ENCODE data around the gene SLC35F6. TPM values are rescaled to one million over a fixed set of nuclear protein-coding genes. Genes with fewer than 3 reads are reported as not detected.

Gene SLC35F6
- total and polyA plus RNA-seq, 9 of the 15 experiments (the other 6 are each of a cell fraction or from before 2014, with no cell fraction given), result 11.9 to 47.3 (median 22.5) TPM

DNA sequence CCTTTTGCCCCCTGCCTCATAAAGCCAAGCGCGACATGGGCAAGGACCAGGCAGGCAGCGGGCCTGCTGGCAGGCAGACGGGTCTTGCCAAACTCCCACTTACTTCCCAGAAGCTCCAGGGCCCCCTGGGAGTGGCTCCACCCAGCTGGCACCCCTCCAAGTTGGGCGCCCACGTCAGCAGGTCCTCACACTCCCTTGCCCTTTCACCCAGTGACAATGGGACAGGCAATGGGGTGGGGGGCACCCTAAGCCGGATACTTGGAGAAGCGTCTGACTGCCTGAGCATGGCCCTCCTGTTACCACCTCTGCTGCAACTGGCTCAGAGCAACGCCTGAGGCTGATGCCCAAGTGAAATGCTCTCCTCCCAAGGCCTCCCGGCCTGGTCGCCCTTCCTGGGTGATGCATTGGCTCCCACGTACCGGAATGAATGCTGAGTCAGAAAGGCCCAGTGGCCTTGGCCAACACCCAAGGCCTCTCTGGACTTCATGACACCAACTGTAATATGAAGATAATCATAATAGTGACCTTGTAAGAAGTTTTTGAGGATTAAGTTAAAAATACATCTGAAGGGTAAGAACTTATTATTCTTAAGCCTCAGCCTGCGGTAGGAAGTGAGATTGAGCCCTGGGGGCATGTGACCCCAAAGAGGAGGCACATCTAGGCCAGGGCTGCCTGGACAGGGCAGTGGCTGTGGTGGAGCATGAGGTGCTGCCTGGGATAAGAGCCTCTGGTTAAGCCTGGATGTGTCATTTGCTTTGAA lies 39.9 kb upstream of the SLC35F6 start:
- peaks cover 15 to 46% of the 10 kb centered on the region in 2 experiments for H3K4me1 ChIP-seq (replicated peaks in 1 of 2; ENCODE audit: control insufficient read depth in 2 of 2, insufficient read depth in 2 of 2, low read length in 2 of 2)
- no peaks in the 10 kb centered on the region for H3K79me2 ChIP-seq (ENCODE audit: control insufficient read depth, insufficient read depth, low read length)
- FAIRE-seq, result peak; percentile 95
- H3K9me1 ChIP-seq (ENCODE audit: control insufficient read depth, insufficient read depth, low read length), result no peaks in the 10 kb centered on the region
- 10% methylated on average over 12 of the region's 14 CpGs for whole genome bisulfite sequencing (ENCODE audit: insufficient coverage, low coverage, missing lambda C conversion rate)
- H3K9ac ChIP-seq (ENCODE audit: insufficient read depth in 1 of 2, low read depth in 2 of 2, low read length in 2 of 2), result peak overlapping the region; percentile 29 to 84
- H3K4me3 ChIP-seq, result no peak overlapping the region
- no TSS peak for BruUV-seq (replicated peaks)
- no peaks in the 10 kb centered on the region for H3K27me3 ChIP-seq (ENCODE audit: control insufficient read depth in 2 of 2, insufficient read depth in 2 of 2, low read length in 2 of 2)
- peak overlapping the region; percentile 68 for H2AFZ ChIP-seq (ENCODE audit: low read depth, low read length)
- POLR2A ChIA-PET, result interaction anchor here (1.3 kb wide), 1 partner anchor 9 kb away, joined by 3 read pairs; no protein-coding TSS in a partner anchor
- no peaks in the 10 kb centered on the region for H3K36me3 ChIP-seq (ENCODE audit: control insufficient read depth, insufficient read depth, low read length)
- H4K20me1 ChIP-seq (replicated peaks; ENCODE audit: control insufficient read depth, insufficient read depth, low read length), result no peaks in the 10 kb centered on the region
- in situ Hi-C loops (cut with MboI), result no loop called here
- peak overlapping the region; percentile 76 for H3K27ac ChIP-seq (ENCODE audit: extremely low read depth, low read depth, low read length)
- H3K9me3 ChIP-seq (replicated peaks; ENCODE audit: control insufficient read depth, insufficient read depth, low read depth, low read length), result no peaks in the 10 kb centered on the region
- intact Hi-C loops (cut with micrococcal nuclease), result no loop called here
- peak; percentile 82 to 86 (median 83) for DNase-seq (ENCODE audit: extremely low read depth in 1 of 4, low spot score in 3 of 4)
- peak; percentile 85 for ATAC-seq
- peak overlapping the region; percentile 7; the same call in 1 of the 2 replicates for H3K4me2 ChIP-seq (ENCODE audit: insufficient read depth, low read length)
- CTCF ChIA-PET (ENCODE audit: low intra/inter-chr PET ratio), result no interaction called here
- TF ChIP-seq RBM17 (IDR thresholded peaks at IDR 0.05; ENCODE audit: borderline replicate concordance, low read depth, low read length) (no peak), ZNF830 (CRISPR knock-in tag; IDR thresholded peaks at IDR 0.05) (no peak), POLR3G (IDR thresholded peaks at IDR 0.05; ENCODE audit: extremely low read depth, insufficient read length, insufficient replicate concordance) (no peak), ZFP30 (CRISPR knock-in tag; IDR thresholded peaks at IDR 0.05; ENCODE audit: borderline replicate concordance) (no peak), ARNT (IDR thresholded peaks at IDR 0.05) (0 out of 4 replicates have a peak, but pooled peaks of 1 of the 2 experiments have one; percentile 21), XRCC3 (IDR thresholded peaks at IDR 0.05) (no peak), ZNF124 (CRISPR knock-in tag; IDR thresholded peaks at IDR 0.05) (no peak), MIER1 (IDR thresholded peaks at IDR 0.05; ENCODE audit: low read depth) (no peak), PRPF4 (IDR thresholded peaks at IDR 0.05; ENCODE audit: insufficient read depth, low read depth, low read length, poor library complexity, severe bottlenecking) (no peak), TBP (optimal IDR thresholded peaks at IDR 0.05; ENCODE audit: low read depth, low read length) (no peak), NR4A1 (CRISPR knock-in tag; IDR thresholded peaks at IDR 0.05) (0 out of 2 replicates have a peak, but pooled peaks have one; percentile 65), NR4A1 (tag; IDR thresholded peaks at IDR 0.05) (peak; percentile 90), PHF8 (IDR thresholded peaks at IDR 0.05; ENCODE audit: borderline replicate concordance, low read length) (peak; percentile 37; the same call in 1 of the 2 replicates), KAT7 (CRISPR knock-in tag; IDR thresholded peaks at IDR 0.05; ENCODE audit: borderline replicate concordance) (no peak), ZC3H4 (CRISPR knock-in tag; IDR thresholded peaks at IDR 0.05; ENCODE audit: borderline replicate concordance) (no peak), STAT5B (CRISPR knock-in tag; IDR thresholded peaks at IDR 0.05) (no peak), E2F3 (CRISPR knock-in tag; IDR thresholded peaks at IDR 0.05) (no peak; the same call in 1 of the 2 replicates)
- TF ChIP-seq, protein P1, sequence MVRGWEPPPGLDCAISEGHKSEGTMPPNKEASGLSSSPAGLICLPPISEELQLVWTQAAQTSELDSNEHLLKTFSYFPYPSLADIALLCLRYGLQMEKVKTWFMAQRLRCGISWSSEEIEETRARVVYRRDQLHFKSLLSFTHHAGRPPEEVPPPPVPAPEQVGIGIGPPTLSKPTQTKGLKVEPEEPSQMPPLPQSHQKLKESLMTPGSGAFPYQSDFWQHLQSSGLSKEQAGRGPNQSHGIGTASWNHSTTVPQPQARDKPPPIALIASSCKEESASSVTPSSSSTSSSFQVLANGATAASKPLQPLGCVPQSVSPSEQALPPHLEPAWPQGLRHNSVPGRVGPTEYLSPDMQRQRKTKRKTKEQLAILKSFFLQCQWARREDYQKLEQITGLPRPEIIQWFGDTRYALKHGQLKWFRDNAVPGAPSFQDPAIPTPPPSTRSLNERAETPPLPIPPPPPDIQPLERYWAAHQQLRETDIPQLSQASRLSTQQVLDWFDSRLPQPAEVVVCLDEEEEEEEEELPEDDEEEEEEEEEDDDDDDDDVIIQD (CRISPR knock-in tag; IDR thresholded peaks at IDR 0.05), result 0 out of 2 replicates have a peak, but pooled peaks have one; percentile 52

All from K562 (cell line).